C4-2B (cell line): ENCODE results near the gene SNAPIN.

Experiments used
- H3K27ac ChIP-seq: fragments of 450-650 bp; 2 replicates; pipeline ENCODE4 v1.5.1; 2017
- ZFX ChIP-seq: fragments of 450-650 bp; IDR thresholded peaks from 2 replicates; pipeline ENCODE4 v1.6.1; 2017
- TF ChIP-seq, protein P1 (sequence below): fragments of 450-650 bp; conservative IDR thresholded peaks from 2 replicates; pipeline ENCODE4 v1.5.1; 2017; ENCODE audit warnings: mild to moderate bottlenecking

SNAPIN gene, protein sequence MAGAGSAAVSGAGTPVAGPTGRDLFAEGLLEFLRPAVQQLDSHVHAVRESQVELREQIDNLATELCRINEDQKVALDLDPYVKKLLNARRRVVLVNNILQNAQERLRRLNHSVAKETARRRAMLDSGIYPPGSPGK

DNA sequence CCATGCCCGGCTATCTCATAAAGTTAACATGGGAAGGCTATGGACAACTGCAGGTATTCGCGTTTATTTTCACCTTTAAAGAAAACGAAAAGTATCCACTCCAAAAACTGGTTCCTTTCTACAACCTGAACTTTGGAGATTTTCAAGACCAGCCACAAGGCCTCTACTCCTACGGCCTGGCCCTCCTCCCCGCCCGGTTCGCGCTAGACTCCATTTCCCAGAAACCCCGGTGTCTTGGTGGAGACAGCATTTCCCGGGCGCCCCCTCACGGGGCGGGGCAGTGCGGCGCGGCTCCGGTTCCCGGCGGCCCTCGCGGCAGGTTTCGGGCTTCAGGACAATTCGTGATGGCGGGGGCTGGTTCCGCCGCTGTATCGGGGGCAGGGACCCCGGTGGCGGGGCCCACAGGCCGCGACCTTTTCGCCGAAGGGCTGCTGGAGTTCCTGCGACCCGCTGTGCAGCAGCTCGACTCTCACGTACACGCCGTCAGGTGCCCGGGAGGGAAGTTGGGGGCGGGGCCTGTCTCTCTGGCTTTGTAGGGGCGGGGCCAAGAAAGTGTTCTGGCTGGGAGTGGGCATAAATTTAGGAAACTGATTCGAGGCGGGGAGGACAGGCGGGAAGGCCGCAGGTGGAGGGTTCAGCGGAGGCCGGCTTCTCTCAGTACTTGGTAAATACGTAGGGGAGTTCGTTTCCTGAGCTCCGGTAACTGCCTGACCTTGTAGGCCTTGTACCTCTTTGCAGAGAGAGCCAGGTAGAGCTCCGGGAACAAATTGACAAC lies at the start of gene SNAPIN:
Gene SNAPIN, plus strand, starts transcription at position 304 of the 775 bp plus-strand sequence. Its CDS starts 41 bp downstream, at position 345.
- peak within 1 kb of the TSS; percentile 75 for H3K27ac ChIP-seq
- TF ChIP-seq, protein P1, sequence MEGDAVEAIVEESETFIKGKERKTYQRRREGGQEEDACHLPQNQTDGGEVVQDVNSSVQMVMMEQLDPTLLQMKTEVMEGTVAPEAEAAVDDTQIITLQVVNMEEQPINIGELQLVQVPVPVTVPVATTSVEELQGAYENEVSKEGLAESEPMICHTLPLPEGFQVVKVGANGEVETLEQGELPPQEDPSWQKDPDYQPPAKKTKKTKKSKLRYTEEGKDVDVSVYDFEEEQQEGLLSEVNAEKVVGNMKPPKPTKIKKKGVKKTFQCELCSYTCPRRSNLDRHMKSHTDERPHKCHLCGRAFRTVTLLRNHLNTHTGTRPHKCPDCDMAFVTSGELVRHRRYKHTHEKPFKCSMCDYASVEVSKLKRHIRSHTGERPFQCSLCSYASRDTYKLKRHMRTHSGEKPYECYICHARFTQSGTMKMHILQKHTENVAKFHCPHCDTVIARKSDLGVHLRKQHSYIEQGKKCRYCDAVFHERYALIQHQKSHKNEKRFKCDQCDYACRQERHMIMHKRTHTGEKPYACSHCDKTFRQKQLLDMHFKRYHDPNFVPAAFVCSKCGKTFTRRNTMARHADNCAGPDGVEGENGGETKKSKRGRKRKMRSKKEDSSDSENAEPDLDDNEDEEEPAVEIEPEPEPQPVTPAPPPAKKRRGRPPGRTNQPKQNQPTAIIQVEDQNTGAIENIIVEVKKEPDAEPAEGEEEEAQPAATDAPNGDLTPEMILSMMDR: no peak
- peak; percentile 85; the same call in 1 of the 2 replicates for TF ChIP-seq ZFX

DNA sequence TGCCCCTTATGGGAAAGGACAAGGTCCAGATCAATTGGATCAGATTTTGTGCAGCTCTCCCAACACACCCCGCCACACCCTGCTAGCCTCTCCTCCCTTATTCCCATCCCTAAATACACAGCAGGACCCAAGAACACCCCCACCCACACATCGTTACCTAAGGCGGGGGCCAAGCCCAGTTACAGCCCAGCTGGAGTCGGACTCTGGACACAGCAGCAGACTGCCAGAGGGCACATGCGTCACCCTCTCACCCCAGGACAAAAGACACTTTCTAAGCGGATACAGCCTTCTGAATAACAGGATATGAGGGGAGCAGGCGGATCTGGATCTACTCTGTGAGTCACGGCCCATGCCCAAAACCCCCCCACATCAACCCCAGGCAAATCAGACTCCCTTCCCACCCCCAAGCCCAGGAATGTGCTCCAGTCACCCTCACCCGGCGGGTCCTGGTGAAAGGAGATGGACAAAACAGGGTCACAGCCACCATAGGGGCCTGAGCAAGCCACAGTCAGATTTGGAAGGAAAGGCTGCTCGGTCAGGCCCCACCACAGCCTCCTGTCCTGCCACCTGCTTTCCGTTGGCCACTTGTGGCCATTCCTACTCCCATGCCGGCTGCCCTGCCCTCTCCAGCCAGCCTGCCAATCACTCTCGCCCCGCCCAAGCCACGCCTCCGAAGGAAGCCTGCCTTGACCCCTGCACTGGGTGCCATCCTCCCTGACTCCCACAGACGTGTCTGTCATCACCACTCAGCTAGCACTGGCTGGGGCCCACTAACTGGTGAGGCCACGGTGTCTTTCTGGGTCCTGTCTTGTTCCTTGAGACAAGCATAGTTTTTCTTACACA lies 49.5 kb upstream of the SNAPIN start:
- H3K27ac ChIP-seq: no peak overlapping the region
- TF ChIP-seq, protein P1: no peak
- TF ChIP-seq ZFX: no peak

DNA sequence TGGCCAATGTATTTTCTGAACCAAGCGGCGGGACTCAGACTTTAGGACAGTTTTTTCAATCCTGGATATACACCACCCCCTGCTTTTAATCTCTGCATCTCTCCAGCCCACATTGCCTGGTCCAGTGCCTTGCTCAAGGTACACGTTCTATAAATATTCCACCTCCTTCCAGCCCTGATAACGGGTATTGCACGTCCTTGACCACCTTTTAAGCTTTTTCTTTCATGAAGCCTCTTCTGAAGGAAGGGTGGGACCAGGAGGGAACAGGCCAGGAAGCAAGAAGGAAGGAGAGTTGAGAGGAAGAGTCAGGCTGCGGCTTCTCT lies 49.0 kb upstream of the SNAPIN start:
- H3K27ac ChIP-seq: no peak overlapping the region
- TF ChIP-seq, protein P1: no peak
- TF ChIP-seq ZFX: no peak

DNA sequence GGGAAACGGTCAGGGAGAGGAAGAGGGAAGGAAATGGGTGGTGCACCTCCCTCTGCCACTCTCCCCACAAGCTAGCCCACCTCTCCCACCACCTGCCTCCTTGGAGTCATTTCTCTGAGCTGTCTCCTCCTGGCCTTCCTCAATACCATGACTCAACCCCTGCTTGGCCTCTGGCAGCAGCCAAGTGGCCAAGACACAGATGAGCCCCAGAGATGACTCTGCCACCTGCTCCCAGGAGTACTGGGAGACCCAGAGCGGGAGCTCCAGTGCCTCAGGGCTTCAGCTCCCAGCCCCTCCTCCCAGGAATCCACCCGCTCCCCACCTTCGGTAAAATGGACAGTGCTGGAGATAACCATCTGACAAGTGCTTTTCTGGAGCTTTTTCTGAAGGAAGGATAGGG lies 48.2 kb upstream of the SNAPIN start:
- no peak overlapping the region for H3K27ac ChIP-seq
- TF ChIP-seq, protein P1: no peak
- TF ChIP-seq ZFX: no peak

DNA sequence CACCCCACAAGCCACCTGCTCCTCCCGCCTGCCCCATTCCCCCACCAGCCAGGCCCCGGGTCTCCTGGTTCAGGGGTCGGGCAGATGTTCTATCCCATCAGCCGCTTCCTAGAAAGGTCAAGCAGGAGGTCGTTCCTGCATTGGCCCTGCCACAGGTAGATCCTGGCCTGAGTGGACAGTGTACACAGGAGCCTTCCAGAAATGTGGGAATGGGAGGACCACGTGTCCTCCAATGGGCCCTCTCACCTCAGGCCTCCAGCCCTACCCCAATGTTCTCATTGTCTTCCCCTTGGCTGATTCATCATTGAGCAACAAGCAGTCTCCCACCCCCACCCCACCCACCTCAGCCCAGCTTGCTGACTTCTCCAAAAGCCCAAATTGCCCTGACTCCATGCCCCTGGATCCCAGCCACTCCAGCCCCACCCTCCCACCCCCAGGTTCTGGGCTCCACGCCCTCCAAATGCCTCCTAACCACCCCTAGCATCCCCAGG lies 47.6 kb upstream of the SNAPIN start:
- TF ChIP-seq, protein P1: no peak
- TF ChIP-seq ZFX: no peak
- no peak overlapping the region for H3K27ac ChIP-seq

DNA sequence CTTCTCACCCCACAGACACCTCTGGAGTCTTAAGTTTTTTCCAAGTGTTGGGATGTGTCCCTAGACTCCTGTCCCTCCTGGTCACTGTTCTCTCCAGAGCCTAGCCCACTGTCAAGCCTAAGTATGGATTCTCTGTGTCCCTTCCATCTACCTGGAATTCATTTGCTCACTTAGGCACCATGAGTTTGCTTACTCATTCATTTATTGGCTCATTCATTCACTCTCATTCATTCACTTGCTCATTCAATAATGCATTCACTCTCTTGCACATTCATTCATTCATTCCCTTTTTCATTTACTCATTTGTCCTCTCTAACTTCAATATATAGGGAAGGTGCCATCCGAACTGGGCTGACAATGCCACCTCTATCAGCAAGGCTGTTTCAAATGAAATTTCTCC lies 47.1 kb upstream of the SNAPIN start:
- TF ChIP-seq, protein P1: no peak
- no peak for TF ChIP-seq ZFX
- no peak overlapping the region for H3K27ac ChIP-seq
